Thoracic aorta (tissue), 2 donors: ENCODE measurements around the gene FCRL4. TPM values are rescaled to one million over a fixed set of nuclear protein-coding genes. Genes with fewer than 3 reads are reported as not detected.

Experiments
- ATAC-seq: fragments of 150-250 bp; one replicate; pipeline ENCODE4 v1.8.0; 2017; ENCODE audit warnings: low read depth; ENCODE audit not compliant: insufficient number of reproducible peaks, low FRiP score
- DNase-seq: peaks from one replicate; pipeline ENCODE4 v3.0.0-alpha.2; 2020; ENCODE audit warnings: low spot score
- H3K27ac ChIP-seq, 2 donors: fragments of 200-600 bp; sonication (generic); 1 replicate in 1 of 2; 2 replicates in 1 of 2; pipeline ENCODE4 v1.5.1; 2016; ENCODE audit warnings: mild to moderate bottlenecking in 2 of 2, moderate library complexity in 2 of 2
- H3K27me3 ChIP-seq: fragments of 200-600 bp; sonication (generic); replicated peaks from 2 replicates; pipeline ENCODE4 v1.6.0; 2016; ENCODE audit warnings: mild to moderate bottlenecking; ENCODE audit not compliant: insufficient read depth
- H3K36me3 ChIP-seq: fragments of 200-600 bp; sonication (generic); one replicate; pipeline ENCODE4 v1.5.1; 2016
- H3K4me1 ChIP-seq, 2 donors: fragments of 200-600 bp; sonication (generic); 1 replicate in 1 of 2; 2 replicates in 1 of 2; pipeline versions ENCODE4 v1.5.1 to v1.6.0; 2016; ENCODE audit warnings: low read depth in 2 of 2, mild to moderate bottlenecking in 1 of 2; ENCODE audit not compliant: control insufficient read depth in 1 of 2
- H3K4me3 ChIP-seq: fragments of 200-600 bp; sonication (generic); 2 replicates; pipeline ENCODE4 v1.5.1; 2016; ENCODE audit warnings: mild to moderate bottlenecking
- H3K9me3 ChIP-seq: fragments of 200-600 bp; sonication (generic); 2 replicates; pipeline ENCODE4 v1.5.1; 2016
- total RNA-seq, 2 donors: library from RNA; depleted of rRNA; stranded (reverse); fragments of >200 nt; gene quantifications; one replicate each; pipeline versions ENCODE4 v1.1.0 to v1.2.3, GENCODE V29; 2016
- TF ChIP-seq, protein P1 (sequence below): fragments of 200-600 bp; sonication (generic); IDR thresholded peaks from one replicate; pipeline ENCODE4 v1.5.1; 2019; ENCODE audit warnings: antibody characterized with exemption

FCRL4 gene
- total RNA-seq, 2 donors from 2014 or later: not detected

DNA sequence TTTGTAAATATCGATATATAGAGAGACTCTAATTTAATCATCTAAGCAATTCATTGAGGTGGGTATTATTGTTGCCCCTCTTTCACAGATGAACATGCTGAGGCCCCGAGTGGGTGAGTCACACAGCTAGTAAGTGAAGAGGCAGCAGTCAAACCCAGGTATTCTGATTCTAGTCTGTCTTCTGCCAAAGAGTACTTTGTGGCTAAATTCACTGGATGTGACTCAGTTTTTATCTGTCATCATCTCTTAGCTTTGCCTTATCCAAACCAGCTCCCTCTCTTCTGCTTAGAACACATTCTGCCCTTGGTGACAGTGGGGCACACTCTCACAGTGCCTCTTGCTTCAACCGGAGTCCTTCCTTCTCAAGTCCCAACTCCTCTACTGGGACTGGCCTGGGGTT is 57.0 kb downstream of the FCRL4 start:
- no peaks in the 10 kb centered on the region for H3K9me3 ChIP-seq
- TF ChIP-seq, protein P1, sequence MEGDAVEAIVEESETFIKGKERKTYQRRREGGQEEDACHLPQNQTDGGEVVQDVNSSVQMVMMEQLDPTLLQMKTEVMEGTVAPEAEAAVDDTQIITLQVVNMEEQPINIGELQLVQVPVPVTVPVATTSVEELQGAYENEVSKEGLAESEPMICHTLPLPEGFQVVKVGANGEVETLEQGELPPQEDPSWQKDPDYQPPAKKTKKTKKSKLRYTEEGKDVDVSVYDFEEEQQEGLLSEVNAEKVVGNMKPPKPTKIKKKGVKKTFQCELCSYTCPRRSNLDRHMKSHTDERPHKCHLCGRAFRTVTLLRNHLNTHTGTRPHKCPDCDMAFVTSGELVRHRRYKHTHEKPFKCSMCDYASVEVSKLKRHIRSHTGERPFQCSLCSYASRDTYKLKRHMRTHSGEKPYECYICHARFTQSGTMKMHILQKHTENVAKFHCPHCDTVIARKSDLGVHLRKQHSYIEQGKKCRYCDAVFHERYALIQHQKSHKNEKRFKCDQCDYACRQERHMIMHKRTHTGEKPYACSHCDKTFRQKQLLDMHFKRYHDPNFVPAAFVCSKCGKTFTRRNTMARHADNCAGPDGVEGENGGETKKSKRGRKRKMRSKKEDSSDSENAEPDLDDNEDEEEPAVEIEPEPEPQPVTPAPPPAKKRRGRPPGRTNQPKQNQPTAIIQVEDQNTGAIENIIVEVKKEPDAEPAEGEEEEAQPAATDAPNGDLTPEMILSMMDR: no peak
- no peak for ATAC-seq
- no peak for DNase-seq
- no peak overlapping the region for H3K4me3 ChIP-seq
- H3K36me3 ChIP-seq: no peaks in the 10 kb centered on the region
- no peaks in the 10 kb centered on the region for H3K27me3 ChIP-seq
- H3K27ac ChIP-seq: no peak overlapping the region
- H3K4me1 ChIP-seq: no peaks in the 10 kb centered on the region

GRCh38 chr1:157540160-157540748 is 57.6 kb downstream of the FCRL4 start:
- DNase-seq (no peak), ATAC-seq (no peak)
- TF ChIP-seq, protein P1: no peak
- Histone ChIP-seq H3K4me3 (no peak overlapping the region), H3K27ac (no peak overlapping the region), H3K4me1 (no peaks in the 10 kb centered on the region), H3K9me3 (no peaks in the 10 kb centered on the region), H3K36me3 (no peaks in the 10 kb centered on the region), H3K27me3 (no peaks in the 10 kb centered on the region)

DNA sequence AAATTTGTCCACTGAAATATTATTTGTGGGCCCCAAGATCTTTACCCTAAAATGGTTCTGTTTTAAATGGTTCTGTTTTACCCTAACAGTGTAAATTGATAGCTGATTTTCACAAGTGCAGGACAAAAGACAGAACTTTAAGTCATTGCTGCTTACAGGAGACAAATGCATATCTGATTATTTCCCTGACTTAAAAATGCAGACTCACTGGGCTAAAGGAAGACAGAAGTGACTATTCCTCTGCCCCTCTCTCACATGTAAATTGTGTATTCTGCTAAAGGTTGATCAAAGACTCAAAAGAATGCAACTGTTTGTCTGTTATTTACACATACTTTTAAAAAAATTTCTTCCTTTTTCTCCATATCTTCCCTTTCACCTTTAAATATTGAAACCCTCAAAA is 58.3 kb downstream of the FCRL4 start:
- H3K27me3 ChIP-seq: no peaks in the 10 kb centered on the region
- TF ChIP-seq, protein P1: no peak
- H3K4me1 ChIP-seq: no peaks in the 10 kb centered on the region
- no peak for ATAC-seq
- no peak for DNase-seq
- no peaks in the 10 kb centered on the region for H3K9me3 ChIP-seq
- H3K27ac ChIP-seq: no peak overlapping the region
- no peak overlapping the region for H3K4me3 ChIP-seq
- H3K36me3 ChIP-seq: no peaks in the 10 kb centered on the region

- DNase-seq: no peak
- TF ChIP-seq, protein P1: no peak
- no peaks in the 10 kb centered on the region for H3K27me3 ChIP-seq
- no peaks in the 10 kb centered on the region for H3K9me3 ChIP-seq
- no peaks in the 10 kb centered on the region for H3K36me3 ChIP-seq
- H3K4me1 ChIP-seq: no peaks in the 10 kb centered on the region
- no peak for ATAC-seq
- H3K27ac ChIP-seq: no peak overlapping the region
- no peak overlapping the region for H3K4me3 ChIP-seq
Measured at GRCh38 chr1:157532569-157532968, 65.3 kb downstream of the FCRL4 start.

DNA sequence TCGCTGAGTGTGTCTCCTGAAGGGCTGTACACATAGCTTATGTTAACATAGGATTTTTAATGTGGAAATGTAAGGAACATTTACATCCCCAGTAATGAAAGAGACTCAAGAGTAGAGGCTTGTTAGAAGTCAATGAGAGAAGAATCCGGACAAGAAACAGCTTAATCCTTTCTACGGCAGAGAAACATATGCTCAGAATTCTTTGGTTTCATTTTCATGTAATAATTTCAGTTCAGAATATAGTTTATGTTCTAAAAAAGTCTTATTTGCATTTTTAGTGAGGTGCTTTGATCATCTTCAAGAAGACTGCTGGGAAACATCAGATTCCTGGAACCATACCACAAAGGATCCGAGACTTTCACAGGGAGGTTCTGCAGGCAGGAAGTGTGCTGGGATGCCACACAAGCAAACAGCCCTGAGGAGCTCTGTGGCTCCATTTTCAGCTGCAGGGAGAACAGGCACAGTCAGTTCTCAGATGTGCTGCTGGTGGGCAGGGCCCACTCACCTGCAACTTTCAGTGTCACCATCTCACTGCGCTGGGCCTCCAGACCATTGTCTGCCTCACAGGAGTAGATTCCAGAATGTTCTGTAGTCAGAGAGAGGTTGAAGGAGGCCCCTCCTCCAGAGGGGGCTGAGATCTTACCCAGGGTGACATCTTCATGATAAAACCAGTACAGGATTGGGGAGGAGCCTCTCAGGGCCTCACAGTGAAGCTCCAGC is 74.0 kb downstream of the FCRL4 start:
- Histone ChIP-seq H3K27ac (no peak overlapping the region), H3K4me1 (no peaks in the 10 kb centered on the region), H3K9me3 (no peaks in the 10 kb centered on the region), H3K36me3 (no peaks in the 10 kb centered on the region), H3K27me3 (no peaks in the 10 kb centered on the region), H3K4me3 (no peak overlapping the region)
- no peak for ATAC-seq
- no peak for DNase-seq
- TF ChIP-seq, protein P1: no peak

Other genes with a start within 250 kb of the FCRL4 start
- gene FCRL5, start 45.6 kb downstream of the FCRL4 start, total RNA-seq: under 1 TPM; 0.21 to 0.54 TPM
- gene FCRL3, start 102.7 kb upstream of the FCRL4 start, total RNA-seq: not detected
- gene FCRL2, start 179.0 kb upstream of the FCRL4 start, total RNA-seq: not detected
- gene FCRL1, start 222.0 kb upstream of the FCRL4 start, total RNA-seq: 1 to 10 TPM in 1 of 2 donors, not detected in 1; 1.8 TPM
- gene CD5L, start 243.7 kb upstream of the FCRL4 start, total RNA-seq: under 1 TPM in 1 of 2 donors, not detected in 1; 0.28 TPM